Fibroblast of skin of scalp (primary cell): ENCODE measurements around the gene LRRTM3.
A peak's percentile ranks its signal among the peaks of the same experiment; 100 is the strongest.

Experiments used
- DNase-seq: peaks from one replicate; pipeline ENCODE4 v3.0.0-alpha.2; 2013

Gene LRRTM3

GRCh38 chr10:67033878-67034277, 108.0 kb downstream of the LRRTM3 start:
- no peak for DNase-seq

- DNase-seq, result no peak
Observed at GRCh38 chr10:67036808-67037207, 111.0 kb downstream of the LRRTM3 start.

- no peak for DNase-seq
Observed at GRCh38 chr10:67043041-67043440, 117.2 kb downstream of the LRRTM3 start.

DNA sequence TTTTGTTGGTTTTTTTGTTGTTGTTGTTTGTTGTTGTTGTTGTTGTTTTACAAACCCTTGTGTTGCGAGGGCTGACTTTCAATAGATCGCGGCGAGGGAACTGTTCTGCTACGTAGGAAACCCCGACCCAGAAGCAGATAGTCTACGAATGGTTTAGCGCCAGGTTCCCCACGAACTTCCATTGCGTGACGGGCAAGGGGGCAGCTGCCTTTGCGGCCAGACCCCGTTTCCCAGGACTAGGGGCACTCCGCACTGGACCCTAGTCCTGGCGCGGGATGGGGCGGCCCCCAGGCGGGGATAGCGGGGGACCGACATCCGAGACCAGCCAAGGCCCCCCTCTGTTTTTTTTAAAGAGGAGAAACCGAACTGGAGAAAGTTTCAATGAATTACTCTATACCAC, 119.6 kb downstream of the LRRTM3 start:
- no peak for DNase-seq

DNA sequence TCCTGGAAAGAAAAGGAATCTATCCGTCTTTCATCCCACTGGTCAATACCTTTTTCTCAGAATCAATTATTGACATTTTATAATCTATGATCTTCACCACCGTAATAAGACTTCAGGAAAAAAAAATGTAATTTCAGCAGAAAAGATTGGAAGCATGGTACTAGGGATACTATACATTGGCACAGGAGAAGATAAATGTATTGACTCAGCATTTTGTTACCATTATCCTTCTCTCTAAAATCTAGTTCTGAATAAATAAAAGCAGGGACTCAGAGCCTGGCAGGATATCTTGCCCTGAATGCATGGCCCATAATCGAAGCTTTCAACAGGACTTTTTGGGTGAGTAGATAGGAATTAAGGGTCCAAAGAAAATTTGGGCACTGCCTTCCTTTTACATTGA, 120.7 kb downstream of the LRRTM3 start:
- no peak for DNase-seq

- no peak for DNase-seq
Observed at GRCh38 chr10:67049988-67050387, 124.2 kb downstream of the LRRTM3 start.

GRCh38 chr10:67050415-67050814, 124.6 kb downstream of the LRRTM3 start:
- no peak for DNase-seq

- no peak for DNase-seq
Observed at GRCh38 chr10:67072654-67073053, 146.8 kb downstream of the LRRTM3 start.

DNA sequence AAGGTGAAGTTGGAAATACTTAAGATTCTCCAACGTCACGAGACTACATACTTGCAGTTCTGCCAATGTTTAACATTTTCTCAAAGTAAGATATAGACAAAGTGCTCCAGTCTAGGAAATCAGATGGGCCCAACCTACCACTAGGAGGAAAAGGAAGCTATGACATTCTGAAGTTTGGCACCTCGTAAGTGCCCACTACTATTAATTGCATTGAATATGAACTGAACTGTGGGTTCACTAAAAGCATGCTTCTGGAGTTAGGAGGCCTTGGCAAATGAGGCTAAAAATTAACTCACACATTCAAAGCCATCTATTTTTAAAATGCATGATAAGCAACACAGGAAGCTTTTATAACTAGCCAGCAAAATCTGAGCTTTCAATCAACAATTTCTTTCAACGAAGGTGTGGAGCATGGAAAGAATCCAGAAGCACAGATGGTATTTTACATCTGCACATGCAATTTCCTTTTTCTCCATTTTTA, 149.7 kb downstream of the LRRTM3 start:
- DNase-seq, result no peak

- DNase-seq, result no peak
Observed at GRCh38 chr10:67076144-67076543, 150.3 kb downstream of the LRRTM3 start.

DNA sequence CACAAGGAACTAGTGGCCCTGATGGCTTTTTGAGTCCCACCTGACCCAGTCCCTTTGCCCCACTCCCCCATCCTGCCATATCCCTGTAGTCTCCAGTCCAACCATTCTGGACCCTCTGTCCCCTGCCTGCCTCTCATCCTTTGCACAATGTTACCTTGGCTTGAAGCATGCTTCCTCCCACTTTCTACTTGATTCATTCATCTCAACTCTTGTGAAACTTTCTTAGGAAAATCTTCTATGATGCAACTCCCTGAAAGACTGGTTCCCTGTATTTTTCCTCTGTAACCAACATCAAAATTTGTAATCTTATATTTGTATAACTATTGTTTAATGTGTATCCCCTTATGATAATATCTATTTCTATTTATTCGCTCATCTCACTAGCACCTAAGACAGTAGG, 151.5 kb downstream of the LRRTM3 start:
- peak; percentile 7 for DNase-seq

DNA sequence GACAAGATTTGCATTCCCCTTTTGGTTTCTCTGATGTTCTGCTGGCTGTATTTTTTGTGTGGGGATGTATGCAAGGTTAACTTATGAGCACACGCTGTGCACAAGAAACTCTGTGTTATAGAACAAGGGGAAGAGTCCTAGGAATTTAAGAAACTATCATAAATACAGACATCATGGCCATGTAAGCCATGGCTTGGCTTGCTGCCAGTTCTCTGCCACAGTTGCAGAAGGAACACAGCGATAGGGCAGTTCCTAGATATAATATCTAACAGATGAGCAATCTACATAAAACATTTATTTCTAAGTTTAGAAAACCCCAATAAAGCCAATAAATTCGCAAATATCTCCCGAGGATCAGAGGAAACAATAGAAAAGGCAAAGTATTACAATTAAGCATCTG, 153.3 kb downstream of the LRRTM3 start:
- peak; percentile 13 for DNase-seq

DNA sequence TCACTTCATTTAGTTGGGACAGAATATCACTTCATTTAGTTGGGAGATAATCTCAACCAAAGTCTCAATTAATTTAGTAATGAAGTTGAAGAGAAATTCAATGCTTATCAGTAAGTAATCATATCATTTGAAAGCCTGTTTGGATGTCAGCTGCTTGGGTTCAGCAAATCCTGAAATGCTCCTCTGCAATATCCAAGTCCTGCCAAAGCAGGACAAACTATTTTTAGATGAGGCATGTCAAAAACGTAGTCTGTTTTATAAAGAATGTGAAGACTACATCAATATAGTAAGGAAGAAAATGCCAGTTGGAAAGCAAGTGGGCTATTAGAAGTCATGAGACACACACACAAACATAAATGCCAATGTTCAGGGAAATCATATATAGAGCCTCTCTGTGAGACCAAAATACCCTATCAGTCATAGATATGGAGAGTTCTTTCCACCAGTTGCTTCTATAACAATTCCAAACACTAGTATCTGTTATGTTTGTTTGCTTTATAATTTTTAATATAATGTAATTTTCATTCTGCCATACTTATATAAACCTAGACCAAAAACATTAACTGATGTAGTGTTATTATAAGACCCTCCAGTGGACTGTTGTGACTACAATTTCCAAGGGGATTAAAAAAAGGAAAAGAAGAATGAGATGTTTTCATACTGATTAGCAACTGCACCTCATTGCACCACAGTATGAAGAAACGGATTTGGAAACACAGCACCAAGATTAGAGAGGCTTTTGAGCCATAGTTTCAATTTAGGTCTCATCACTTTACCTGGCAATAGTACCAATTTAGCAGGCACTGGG, 160.7 kb downstream of the LRRTM3 start:
- DNase-seq, result no peak

- no peak for DNase-seq
Observed at GRCh38 chr10:67087135-67087425, 161.2 kb downstream of the LRRTM3 start.

- DNase-seq, result no peak
Observed at GRCh38 chr10:67088036-67088435, 162.2 kb downstream of the LRRTM3 start.

DNA sequence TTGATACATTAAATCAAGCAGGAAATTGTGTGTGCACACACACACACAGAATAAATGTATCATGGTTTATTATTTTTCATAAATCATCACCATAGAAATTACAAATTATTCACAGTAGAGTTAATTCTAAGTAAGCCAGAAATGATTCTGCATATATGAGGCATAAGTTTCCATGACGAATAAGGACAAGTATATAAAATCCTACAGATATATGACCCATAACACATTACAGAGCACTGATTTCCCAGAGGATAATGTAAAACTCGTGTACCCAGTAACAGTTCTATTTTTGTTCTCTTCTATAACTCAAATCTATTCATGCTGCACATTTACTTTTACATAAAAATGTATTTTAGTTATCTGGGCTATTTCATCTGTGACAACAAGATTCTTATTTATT, 169.7 kb downstream of the LRRTM3 start:
- DNase-seq, result no peak

GRCh38 chr10:67098461-67098860, 172.6 kb downstream of the LRRTM3 start:
- no peak for DNase-seq

DNA sequence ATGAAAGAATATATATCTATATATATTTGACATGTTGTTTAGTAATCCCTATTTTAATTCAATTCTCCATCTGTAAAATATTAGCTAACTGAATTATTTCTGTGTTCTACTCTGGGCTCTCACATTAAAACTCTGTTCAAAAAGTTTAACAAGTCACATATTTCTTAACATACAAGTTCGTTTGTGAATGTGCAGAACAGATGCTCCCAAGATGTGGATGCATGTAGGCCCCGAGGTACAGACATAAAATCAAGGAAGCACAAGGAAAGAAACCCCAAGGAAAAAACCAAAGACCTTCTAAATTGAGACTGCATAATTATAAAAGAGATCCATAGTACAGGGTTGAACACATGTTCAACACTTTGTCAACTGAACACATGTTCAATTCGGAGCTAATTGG, 175.1 kb downstream of the LRRTM3 start:
- DNase-seq, result no peak

GRCh38 chr10:67107670-67108069, 181.8 kb downstream of the LRRTM3 start:
- no peak for DNase-seq

- DNase-seq, result no peak
Observed at GRCh38 chr10:67110286-67110685, 184.4 kb downstream of the LRRTM3 start.

- no peak for DNase-seq
Observed at GRCh38 chr10:67112765-67113164, 186.9 kb downstream of the LRRTM3 start.

GRCh38 chr10:67114945-67115344, 189.1 kb downstream of the LRRTM3 start:
- no peak for DNase-seq

- DNase-seq, result peak; percentile 19
Observed at GRCh38 chr10:67115972-67116371, 190.1 kb downstream of the LRRTM3 start.

DNA sequence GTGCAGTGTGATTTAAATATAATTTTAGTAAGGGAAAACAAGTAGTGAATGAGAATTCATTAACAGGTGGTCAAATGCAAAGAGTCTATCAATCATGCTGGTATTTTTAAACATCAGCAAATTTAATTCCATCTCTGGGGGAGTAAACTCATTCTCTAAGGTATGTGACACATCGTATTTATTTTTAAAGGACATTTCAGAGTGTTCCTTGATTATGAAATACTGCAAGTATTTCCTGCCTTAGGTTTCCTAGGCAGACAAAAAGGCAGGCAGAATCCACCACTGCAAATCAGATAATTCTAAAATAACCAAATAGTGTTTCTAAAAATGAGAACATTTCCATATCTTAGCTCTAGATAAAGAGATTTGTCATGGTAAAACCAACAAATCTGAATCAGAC, 193.8 kb downstream of the LRRTM3 start:
- DNase-seq, result peak; percentile 4

GRCh38 chr10:67127441-67127840, 201.6 kb downstream of the LRRTM3 start:
- no peak for DNase-seq
